ENCODE data around the gene PCDHA1.

PCDHA1 gene

GRCh38 chr5:140966293-140967225 is 180.6 kb downstream of the PCDHA1 start, which contains the start of gene PCDHAC2:
Gene PCDHAC2, plus strand, starts transcription at chr5:140966476. Its CDS starts 291 bp downstream, at chr5:140966767.
- no peak within 1 kb of the TSS for H3K4me3 ChIP-seq (ENCODE audit: low read length)
- H2AFZ ChIP-seq (ENCODE audit: low read depth, low read length): no peak within 1 kb of the TSS
- no peak within 1 kb of the TSS for H3K27ac ChIP-seq (ENCODE audit: low read length)
- no peaks in the 10 kb centered on the region for H3K36me3 ChIP-seq (replicated peaks; ENCODE audit: low read depth, low read length)
- no peak within 1 kb of the TSS for H3K9ac ChIP-seq (ENCODE audit: low read length)
- no peaks in the 10 kb centered on the region for H3K27me3 ChIP-seq (ENCODE audit: low read depth, low read length)
- no peak for TF ChIP-seq EZH2phosphoT487 (IDR thresholded peaks at IDR 0.05; ENCODE audit: low read depth)
- TF ChIP-seq CTCF (IDR thresholded peaks at IDR 0.05; ENCODE audit: low read depth, low read length): no peak
- H3K79me2 ChIP-seq (ENCODE audit: low read length): no peaks in the 10 kb centered on the region
- H3K4me1 ChIP-seq (ENCODE audit: low read length): no peaks in the 10 kb centered on the region
- no peaks in the 10 kb centered on the region for H4K20me1 ChIP-seq (ENCODE audit: insufficient read depth, low read length)
- no peaks in the 10 kb centered on the region for H3K9me3 ChIP-seq (ENCODE audit: insufficient read depth, low read length)
- H3K4me2 ChIP-seq (ENCODE audit: low read length): no peak within 1 kb of the TSS

GRCh38 chr5:140967226-140967893 is 181.4 kb downstream of the PCDHA1 start:
- TF ChIP-seq EZH2phosphoT487 (IDR thresholded peaks at IDR 0.05; ENCODE audit: low read depth) (no peak), CTCF (IDR thresholded peaks at IDR 0.05; ENCODE audit: low read depth, low read length) (no peak)
- Histone ChIP-seq H3K4me1 (ENCODE audit: low read length) (no peaks in the 10 kb centered on the region), H3K9me3 (ENCODE audit: insufficient read depth, low read length) (no peaks in the 10 kb centered on the region), H3K79me2 (ENCODE audit: low read length) (no peaks in the 10 kb centered on the region), H3K9ac (ENCODE audit: low read length) (no peak overlapping the region), H3K4me2 (ENCODE audit: low read length) (no peak overlapping the region), H2AFZ (ENCODE audit: low read depth, low read length) (no peak overlapping the region), H3K4me3 (ENCODE audit: low read length) (no peak overlapping the region), H3K36me3 (replicated peaks; ENCODE audit: low read depth, low read length) (no peaks in the 10 kb centered on the region), H3K27me3 (ENCODE audit: low read depth, low read length) (no peaks in the 10 kb centered on the region), H4K20me1 (ENCODE audit: insufficient read depth, low read length) (no peaks in the 10 kb centered on the region), H3K27ac (ENCODE audit: low read length) (no peak overlapping the region)

GRCh38 chr5:140969880-140970279 is 183.9 kb downstream of the PCDHA1 start:
- TF ChIP-seq EZH2phosphoT487 (IDR thresholded peaks at IDR 0.05; ENCODE audit: low read depth): no peak
- TF ChIP-seq CTCF (IDR thresholded peaks at IDR 0.05; ENCODE audit: low read depth, low read length): no peak
- no peak overlapping the region for H3K4me3 ChIP-seq (ENCODE audit: low read length)

GRCh38 chr5:140973550-140973949 is 187.6 kb downstream of the PCDHA1 start:
- no peak overlapping the region for H3K4me2 ChIP-seq (ENCODE audit: low read length)
- no peaks in the 10 kb centered on the region for H3K4me1 ChIP-seq (ENCODE audit: low read length)
- H3K9me3 ChIP-seq (ENCODE audit: insufficient read depth, low read length): no peaks in the 10 kb centered on the region
- no peak overlapping the region for H3K27ac ChIP-seq (ENCODE audit: low read length)
- no peak for TF ChIP-seq EZH2phosphoT487 (IDR thresholded peaks at IDR 0.05; ENCODE audit: low read depth)
- no peak for TF ChIP-seq CTCF (IDR thresholded peaks at IDR 0.05; ENCODE audit: low read depth, low read length)
- H3K36me3 ChIP-seq (replicated peaks; ENCODE audit: low read depth, low read length): no peaks in the 10 kb centered on the region
- no peak overlapping the region for H3K9ac ChIP-seq (ENCODE audit: low read length)
- H3K4me3 ChIP-seq (ENCODE audit: low read length): no peak overlapping the region
- H3K79me2 ChIP-seq (ENCODE audit: low read length): no peaks in the 10 kb centered on the region
- H4K20me1 ChIP-seq (ENCODE audit: insufficient read depth, low read length): no peaks in the 10 kb centered on the region
- H3K27me3 ChIP-seq (ENCODE audit: low read depth, low read length): no peaks in the 10 kb centered on the region
- no peak overlapping the region for H2AFZ ChIP-seq (ENCODE audit: low read depth, low read length)

More at GRCh38 chr5:140969880-140970279, 183.9 kb downstream of the PCDHA1 start:
- H3K4me2 ChIP-seq (ENCODE audit: low read length): no peak overlapping the region
- H3K4me1 ChIP-seq (ENCODE audit: low read length): no peaks in the 10 kb centered on the region
- no peak overlapping the region for H2AFZ ChIP-seq (ENCODE audit: low read depth, low read length)
- H3K9me3 ChIP-seq (ENCODE audit: insufficient read depth, low read length): no peaks in the 10 kb centered on the region
- no peaks in the 10 kb centered on the region for H4K20me1 ChIP-seq (ENCODE audit: insufficient read depth, low read length)
- H3K27ac ChIP-seq (ENCODE audit: low read length): no peak overlapping the region
- H3K79me2 ChIP-seq (ENCODE audit: low read length): no peaks in the 10 kb centered on the region
- H3K36me3 ChIP-seq (replicated peaks; ENCODE audit: low read depth, low read length): no peaks in the 10 kb centered on the region
- H3K9ac ChIP-seq (ENCODE audit: low read length): no peak overlapping the region
- no peaks in the 10 kb centered on the region for H3K27me3 ChIP-seq (ENCODE audit: low read depth, low read length)

All from OCI-LY3 (cell line).